ENCODE measurements around the gene IDH3B.
A peak's percentile ranks its signal among the peaks of the same experiment; 100 is the strongest.

IDH3B gene

DNA sequence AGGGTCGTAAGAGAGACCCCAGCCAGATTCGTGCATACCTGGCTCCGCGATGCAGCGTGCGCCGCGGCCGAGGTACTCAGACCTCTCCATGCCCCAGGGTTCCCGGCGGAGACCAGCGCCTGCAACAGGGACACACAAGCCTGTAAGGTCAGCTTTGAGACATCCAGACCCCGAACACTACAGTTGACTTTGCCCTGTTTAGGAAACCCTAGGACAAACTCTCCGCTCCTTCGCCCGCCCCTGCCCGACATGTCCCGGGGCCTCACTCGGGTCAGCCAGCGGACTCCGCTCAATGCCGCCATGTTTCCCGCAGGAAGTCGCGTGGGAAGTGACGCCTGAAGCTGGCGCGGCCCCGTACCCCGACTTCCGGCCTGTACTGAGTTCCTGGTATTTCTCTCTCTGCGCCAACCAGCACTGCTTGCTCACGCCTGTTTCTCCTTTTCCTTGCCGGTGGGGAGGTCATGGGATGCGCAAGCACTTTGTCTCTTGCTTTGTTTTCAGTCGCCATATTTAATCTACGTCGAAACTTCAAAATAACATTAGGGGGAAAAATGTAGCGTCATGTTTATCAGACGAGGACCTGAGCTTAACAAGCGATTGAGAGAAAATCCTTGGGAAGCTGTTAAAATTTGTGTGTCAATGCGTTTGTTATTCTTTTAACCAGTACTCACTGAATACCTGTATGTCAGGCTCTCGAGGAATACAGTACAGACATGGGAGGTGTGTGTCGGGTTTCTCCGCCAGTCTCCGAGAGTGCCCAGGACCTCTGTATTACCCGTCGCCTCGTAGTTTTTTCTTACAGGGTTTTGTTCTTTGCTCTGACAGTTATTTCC lies at the start of gene IDH3B:
Gene IDH3B (minus strand): TSS at position 330 of the 833 bp plus-strand sequence. CDS start 28 bp downstream, at position 302.
- in situ Hi-C loops (cut with HindIII; ENCODE audit: low sequenced_read_pairs): no loop called here
- TF ChIP-seq, protein P1, sequence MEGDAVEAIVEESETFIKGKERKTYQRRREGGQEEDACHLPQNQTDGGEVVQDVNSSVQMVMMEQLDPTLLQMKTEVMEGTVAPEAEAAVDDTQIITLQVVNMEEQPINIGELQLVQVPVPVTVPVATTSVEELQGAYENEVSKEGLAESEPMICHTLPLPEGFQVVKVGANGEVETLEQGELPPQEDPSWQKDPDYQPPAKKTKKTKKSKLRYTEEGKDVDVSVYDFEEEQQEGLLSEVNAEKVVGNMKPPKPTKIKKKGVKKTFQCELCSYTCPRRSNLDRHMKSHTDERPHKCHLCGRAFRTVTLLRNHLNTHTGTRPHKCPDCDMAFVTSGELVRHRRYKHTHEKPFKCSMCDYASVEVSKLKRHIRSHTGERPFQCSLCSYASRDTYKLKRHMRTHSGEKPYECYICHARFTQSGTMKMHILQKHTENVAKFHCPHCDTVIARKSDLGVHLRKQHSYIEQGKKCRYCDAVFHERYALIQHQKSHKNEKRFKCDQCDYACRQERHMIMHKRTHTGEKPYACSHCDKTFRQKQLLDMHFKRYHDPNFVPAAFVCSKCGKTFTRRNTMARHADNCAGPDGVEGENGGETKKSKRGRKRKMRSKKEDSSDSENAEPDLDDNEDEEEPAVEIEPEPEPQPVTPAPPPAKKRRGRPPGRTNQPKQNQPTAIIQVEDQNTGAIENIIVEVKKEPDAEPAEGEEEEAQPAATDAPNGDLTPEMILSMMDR (IDR thresholded peaks at IDR 0.05; ENCODE audit: low read depth, low read length): no peak
- peak; percentile 92 for DNase-seq (ENCODE audit: low read depth, low spot score)
- peak within 1 kb of the TSS; percentile 90 for H3K4me3 ChIP-seq (ENCODE audit: low read depth, low read length)

GRCh38 chr20:2713285-2713684 lies 49.3 kb upstream of the IDH3B start:
- in situ Hi-C loops (cut with HindIII; ENCODE audit: low sequenced_read_pairs): no loop called here
- no peak for DNase-seq (ENCODE audit: low read depth, low spot score)
- TF ChIP-seq, protein P1 (IDR thresholded peaks at IDR 0.05; ENCODE audit: low read depth, low read length): peak; percentile 21
- H3K4me3 ChIP-seq (ENCODE audit: low read depth, low read length): no peak overlapping the region

- no peak for DNase-seq (ENCODE audit: low read depth, low spot score)
- in situ Hi-C loops (cut with HindIII; ENCODE audit: low sequenced_read_pairs): no loop called here
- TF ChIP-seq, protein P1 (IDR thresholded peaks at IDR 0.05; ENCODE audit: low read depth, low read length): no peak
- H3K4me3 ChIP-seq (ENCODE audit: low read depth, low read length): no peak overlapping the region
Observed at GRCh38 chr20:2709205-2709981, 45.4 kb upstream of the IDH3B start.

GRCh38 chr20:2708665-2709064 lies 44.6 kb upstream of the IDH3B start:
- TF ChIP-seq, protein P1 (IDR thresholded peaks at IDR 0.05; ENCODE audit: low read depth, low read length): no peak
- DNase-seq (ENCODE audit: low read depth, low spot score): no peak
- H3K4me3 ChIP-seq (ENCODE audit: low read depth, low read length): no peak overlapping the region
- in situ Hi-C loops (cut with HindIII; ENCODE audit: low sequenced_read_pairs): no loop called here

GRCh38 chr20:2708073-2708415 lies 44.0 kb upstream of the IDH3B start:
- H3K4me3 ChIP-seq (ENCODE audit: low read depth, low read length): no peak overlapping the region
- in situ Hi-C loops (cut with HindIII; ENCODE audit: low sequenced_read_pairs): no loop called here
- no peak for DNase-seq (ENCODE audit: low read depth, low spot score)
- TF ChIP-seq, protein P1 (IDR thresholded peaks at IDR 0.05; ENCODE audit: low read depth, low read length): no peak

DNA sequence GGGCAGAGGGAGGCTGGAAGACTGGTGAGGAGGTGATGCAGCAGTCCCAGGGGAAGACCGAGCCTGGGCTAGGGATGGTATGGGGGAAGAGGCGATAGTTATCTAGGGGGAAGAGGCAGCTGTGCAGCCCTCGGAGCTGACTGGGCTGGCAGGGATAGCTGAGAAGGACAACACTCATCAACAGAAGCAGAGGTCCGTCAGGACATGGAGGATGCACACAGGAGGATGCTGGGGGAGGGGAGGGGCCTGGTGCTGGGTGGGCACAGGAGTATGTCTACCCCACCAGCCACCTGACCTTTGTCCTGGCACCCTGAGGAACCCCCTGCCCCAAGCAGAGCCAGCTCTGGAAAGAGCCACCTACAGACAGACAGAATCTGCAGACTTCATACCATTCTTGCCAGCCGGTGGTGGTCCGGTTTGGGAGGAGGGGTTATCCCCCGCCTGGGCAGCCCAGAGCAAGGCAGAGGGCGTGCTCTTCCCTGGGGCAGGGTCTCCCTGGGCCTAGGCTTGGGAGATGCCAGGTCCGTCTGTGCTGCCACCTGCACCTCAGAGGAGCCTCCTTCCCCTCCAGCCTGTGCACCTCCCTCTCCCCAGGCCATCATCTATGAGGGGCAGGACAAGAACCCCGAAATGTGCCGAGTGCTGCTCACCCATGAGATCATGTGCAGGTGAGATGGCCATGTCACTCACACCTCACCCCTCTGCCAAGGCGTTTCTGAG lies 43.5 kb upstream of the IDH3B start:
- TF ChIP-seq, protein P1 (IDR thresholded peaks at IDR 0.05; ENCODE audit: low read depth, low read length): no peak
- no peak for DNase-seq (ENCODE audit: low read depth, low spot score)
- in situ Hi-C loops (cut with HindIII; ENCODE audit: low sequenced_read_pairs): no loop called here
- H3K4me3 ChIP-seq (ENCODE audit: low read depth, low read length): no peak overlapping the region
